Activated CD8-positive, alpha-beta memory T cell treated with anti-CD3 and anti-CD28 coated beads, Interleukin-2, amount 50 U/mL, for 48 hours (primary cell): ENCODE results near the gene LCP1.

ENCODE experiments used
- DNase-seq: peaks from one replicate; pipeline ENCODE4 v3.0.0-alpha.2; 2020

Gene LCP1

GRCh38 chr13:46154136-46154801 lies 27.7 kb downstream of the LCP1 start:
- DNase-seq = no peak

- DNase-seq = no peak
Observed at GRCh38 chr13:46152627-46153328, 29.2 kb downstream of the LCP1 start.

- no peak for DNase-seq
Observed at GRCh38 chr13:46150134-46150693, 31.8 kb downstream of the LCP1 start.

GRCh38 chr13:46149272-46150133 lies 32.5 kb downstream of the LCP1 start:
- DNase-seq = no peak

GRCh38 chr13:46146898-46147297 lies 35.1 kb downstream of the LCP1 start:
- no peak for DNase-seq

- no peak for DNase-seq
Observed at GRCh38 chr13:46145950-46146349, 36.0 kb downstream of the LCP1 start.

- DNase-seq = no peak
Observed at GRCh38 chr13:46145135-46145534, 36.8 kb downstream of the LCP1 start.

GRCh38 chr13:46143184-46143701 lies 38.7 kb downstream of the LCP1 start:
- no peak for DNase-seq

GRCh38 chr13:46142776-46143175 lies 39.2 kb downstream of the LCP1 start:
- DNase-seq = no peak

- no peak for DNase-seq
Observed at GRCh38 chr13:46140044-46140443, 41.9 kb downstream of the LCP1 start.

GRCh38 chr13:46137627-46138317 lies 44.2 kb downstream of the LCP1 start:
- DNase-seq = no peak

- DNase-seq = no peak
Observed at GRCh38 chr13:46136688-46137087, 45.3 kb downstream of the LCP1 start.

- no peak for DNase-seq
Observed at GRCh38 chr13:46134961-46135522, 46.9 kb downstream of the LCP1 start.

GRCh38 chr13:46134494-46134893 lies 47.5 kb downstream of the LCP1 start:
- DNase-seq = no peak

- DNase-seq = no peak
Observed at GRCh38 chr13:46132109-46132508, 49.9 kb downstream of the LCP1 start.

- DNase-seq = no peak
Observed at GRCh38 chr13:46131705-46132104, 50.3 kb downstream of the LCP1 start.

GRCh38 chr13:46129955-46130618 lies 51.9 kb downstream of the LCP1 start:
- DNase-seq = no peak

- DNase-seq = no peak
Observed at GRCh38 chr13:46129124-46129523, 52.9 kb downstream of the LCP1 start.

- DNase-seq = no peak
Observed at GRCh38 chr13:46127358-46128023, 54.5 kb downstream of the LCP1 start.

- DNase-seq = peak; percentile 70
Observed at GRCh38 chr13:46126552-46127357, 55.2 kb downstream of the LCP1 start.
